AG09309 (cell line): ENCODE results near the gene GTF3C2.

Experiments used
- DNase-seq: peaks from one replicate; pipeline ENCODE4 v3.0.0-alpha.2; 2010; ENCODE audit warnings: low read depth
- H3K4me3 ChIP-seq: 2 replicates; pipeline ENCODE4 v1.5.1; 2011; ENCODE audit warnings: mild to moderate bottlenecking, low read depth, low read length, moderate library complexity; ENCODE audit not compliant: control insufficient read depth
- TF ChIP-seq, protein P1 (sequence below): IDR thresholded peaks from 2 replicates; pipeline ENCODE4 v1.5.1; 2011; ENCODE audit warnings: mild to moderate bottlenecking, low read depth, low read length, inconsistent platforms; ENCODE audit not compliant: insufficient read depth, control insufficient read depth; ENCODE audit errors: missing control alignments

Gene GTF3C2

DNA sequence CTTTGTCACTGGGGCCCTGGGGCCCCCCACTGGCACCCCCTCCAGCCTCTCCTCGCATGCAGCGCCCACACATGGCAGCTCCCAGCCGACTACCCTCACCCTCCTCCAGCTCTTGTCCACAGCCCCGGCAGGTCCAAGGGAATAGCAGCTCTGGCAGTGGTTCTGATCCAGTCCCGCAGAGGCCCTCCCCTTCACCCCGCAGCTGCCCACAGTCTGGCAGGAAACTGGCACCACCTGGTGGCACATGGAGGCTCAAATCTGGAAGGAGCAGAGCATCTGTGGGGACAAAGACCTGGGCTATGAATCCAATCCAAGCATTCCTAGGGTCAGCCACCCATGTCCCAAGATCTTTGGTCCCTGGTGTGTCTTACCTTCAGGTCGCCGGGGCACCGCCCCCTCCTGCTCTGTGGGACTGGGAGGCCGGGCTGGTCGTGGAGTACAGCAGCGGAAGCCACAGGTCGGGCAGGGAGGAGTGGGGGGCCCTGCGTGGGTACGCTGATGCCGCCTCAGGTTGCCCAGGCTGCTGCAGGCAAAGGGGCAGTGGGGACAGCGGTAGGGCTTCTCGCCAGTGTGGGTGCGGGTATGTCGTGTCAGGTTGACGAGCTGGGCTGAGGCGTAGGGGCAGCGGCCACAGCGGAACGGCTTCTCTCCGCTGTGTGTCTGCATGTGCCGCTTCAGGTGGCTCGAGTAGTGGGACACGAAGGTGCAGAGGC lies 21.7 kb upstream of the GTF3C2 start:
- no peak overlapping the region for H3K4me3 ChIP-seq
- DNase-seq: no peak
- TF ChIP-seq, protein P1, sequence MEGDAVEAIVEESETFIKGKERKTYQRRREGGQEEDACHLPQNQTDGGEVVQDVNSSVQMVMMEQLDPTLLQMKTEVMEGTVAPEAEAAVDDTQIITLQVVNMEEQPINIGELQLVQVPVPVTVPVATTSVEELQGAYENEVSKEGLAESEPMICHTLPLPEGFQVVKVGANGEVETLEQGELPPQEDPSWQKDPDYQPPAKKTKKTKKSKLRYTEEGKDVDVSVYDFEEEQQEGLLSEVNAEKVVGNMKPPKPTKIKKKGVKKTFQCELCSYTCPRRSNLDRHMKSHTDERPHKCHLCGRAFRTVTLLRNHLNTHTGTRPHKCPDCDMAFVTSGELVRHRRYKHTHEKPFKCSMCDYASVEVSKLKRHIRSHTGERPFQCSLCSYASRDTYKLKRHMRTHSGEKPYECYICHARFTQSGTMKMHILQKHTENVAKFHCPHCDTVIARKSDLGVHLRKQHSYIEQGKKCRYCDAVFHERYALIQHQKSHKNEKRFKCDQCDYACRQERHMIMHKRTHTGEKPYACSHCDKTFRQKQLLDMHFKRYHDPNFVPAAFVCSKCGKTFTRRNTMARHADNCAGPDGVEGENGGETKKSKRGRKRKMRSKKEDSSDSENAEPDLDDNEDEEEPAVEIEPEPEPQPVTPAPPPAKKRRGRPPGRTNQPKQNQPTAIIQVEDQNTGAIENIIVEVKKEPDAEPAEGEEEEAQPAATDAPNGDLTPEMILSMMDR: peak; percentile 38

DNA sequence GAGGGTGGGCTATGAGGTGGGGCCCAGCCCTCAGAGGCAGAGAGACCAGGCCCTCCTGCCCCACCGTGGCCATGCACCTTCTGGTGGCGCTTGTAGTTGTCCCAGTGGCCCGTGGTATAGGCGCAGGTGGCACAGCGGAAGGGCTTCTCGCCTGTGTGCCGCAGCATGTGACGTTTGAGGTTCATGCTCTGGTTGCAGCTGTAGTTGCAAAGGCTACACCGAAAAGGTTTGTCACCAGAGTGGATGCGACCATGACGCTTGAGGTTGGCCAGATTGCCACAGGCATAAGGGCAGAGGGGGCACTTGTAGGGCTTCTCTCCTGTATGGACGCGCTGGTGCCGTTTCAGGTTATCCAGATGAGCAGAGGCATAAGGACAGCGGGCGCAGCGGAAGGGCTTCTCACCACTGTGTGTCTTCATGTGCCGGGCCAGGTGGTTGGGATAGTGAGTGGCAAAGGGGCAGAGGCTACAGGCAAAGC lies 21.1 kb upstream of the GTF3C2 start:
- no peak overlapping the region for H3K4me3 ChIP-seq
- DNase-seq: no peak
- TF ChIP-seq, protein P1: no peak

DNA sequence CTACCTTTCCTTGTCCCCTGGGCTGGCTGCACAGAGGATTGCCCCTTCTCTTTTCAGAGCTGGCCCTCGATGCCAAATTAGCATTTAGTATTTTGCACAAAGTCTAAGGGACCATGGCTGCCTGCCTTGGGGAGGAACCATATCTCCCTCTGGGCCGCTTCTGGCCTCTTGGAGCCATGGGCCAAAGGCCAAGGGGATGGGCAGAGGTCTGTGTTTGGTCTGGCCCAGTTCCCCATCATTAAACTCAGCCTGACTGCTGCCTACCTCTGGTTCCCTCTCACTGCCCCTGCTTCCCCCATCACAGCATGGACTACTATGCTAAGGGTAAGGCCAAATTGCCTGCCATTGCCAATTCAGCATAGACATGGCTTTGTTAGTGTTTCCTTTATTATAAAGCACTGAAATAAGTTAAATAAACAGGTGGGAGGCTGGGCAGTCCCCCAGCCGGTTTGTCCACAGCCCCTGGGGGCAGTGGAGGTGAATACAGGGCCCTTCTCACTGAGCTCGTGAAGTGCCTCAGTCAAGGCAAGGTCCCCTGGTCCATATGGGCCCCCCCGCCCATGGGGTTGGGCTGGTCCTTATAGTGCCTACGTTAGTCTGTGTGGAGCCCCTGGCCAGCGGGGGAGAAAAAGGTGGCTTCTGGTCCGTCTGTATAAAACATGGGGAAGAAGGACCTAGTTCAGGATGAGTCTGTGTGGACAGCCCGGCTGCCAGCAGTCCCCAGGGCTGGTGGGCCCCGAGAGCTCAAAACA lies 20.5 kb upstream of the GTF3C2 start:
- H3K4me3 ChIP-seq: no peak overlapping the region
- no peak for DNase-seq
- TF ChIP-seq, protein P1: no peak

DNA sequence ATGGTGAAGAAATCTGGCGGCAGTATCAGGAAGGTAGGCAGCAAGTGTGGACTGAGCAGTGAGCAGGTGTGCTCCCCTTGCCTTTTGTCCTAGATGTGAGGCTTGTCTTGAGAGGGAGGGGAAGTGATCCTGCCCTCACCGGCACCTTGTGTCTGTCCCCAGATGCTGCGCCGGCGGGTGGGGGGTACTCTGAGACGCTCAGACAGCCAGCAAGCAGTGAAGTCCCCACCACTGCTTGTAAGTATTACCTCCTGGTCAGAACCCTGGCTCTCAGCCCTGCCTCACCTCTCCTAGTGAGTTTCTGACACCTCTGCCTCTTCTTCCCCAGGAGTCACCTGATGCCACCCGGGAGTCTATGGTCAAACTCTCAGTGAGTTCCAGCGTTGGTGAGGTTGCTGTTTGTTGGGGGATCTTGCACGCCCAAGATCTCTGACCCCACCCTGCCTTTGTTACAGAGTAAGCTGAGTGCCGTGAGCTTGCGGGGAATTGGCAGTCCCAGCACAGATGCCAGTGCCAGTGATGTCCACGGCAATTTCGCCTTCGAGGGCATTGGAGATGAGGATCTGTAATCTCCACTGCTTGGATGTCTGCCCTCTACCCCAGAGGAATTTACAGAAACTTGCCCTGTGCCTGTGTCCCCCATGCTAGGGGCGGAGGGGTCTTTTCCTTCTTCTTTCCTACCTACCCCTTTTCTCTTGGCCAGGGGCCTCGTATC lies 19.7 kb upstream of the GTF3C2 start:
- TF ChIP-seq, protein P1: no peak
- H3K4me3 ChIP-seq: no peak overlapping the region
- no peak for DNase-seq

DNA sequence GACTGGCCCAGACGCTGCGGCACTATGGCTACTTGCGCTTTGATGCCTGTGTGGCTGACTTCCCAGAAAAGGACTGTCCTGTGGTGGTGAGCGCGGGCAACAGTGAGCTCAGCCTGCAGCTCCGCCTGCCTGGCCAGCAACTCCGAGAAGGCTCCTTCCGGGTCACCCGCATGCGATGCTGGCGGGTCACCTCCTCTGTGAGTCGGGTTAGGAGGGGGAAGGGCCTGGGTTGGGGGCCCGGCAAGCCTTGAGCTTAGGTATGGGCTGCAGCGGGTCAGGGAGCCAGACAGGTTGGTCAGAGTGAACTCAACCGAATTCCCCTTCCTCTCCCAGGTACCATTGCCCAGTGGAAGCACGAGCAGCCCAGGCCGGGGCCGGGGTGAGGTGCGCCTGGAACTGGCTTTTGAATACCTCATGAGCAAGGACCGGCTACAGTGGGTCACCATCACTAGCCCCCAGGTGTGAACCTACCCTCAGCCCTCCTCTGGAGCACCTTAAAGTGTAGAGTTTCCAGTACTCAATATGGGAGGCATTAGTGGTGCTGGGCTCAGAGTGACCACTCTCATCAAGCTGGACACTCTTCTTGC lies 19.0 kb upstream of the GTF3C2 start:
- TF ChIP-seq, protein P1: no peak
- DNase-seq: no peak
- H3K4me3 ChIP-seq: no peak overlapping the region

DNA sequence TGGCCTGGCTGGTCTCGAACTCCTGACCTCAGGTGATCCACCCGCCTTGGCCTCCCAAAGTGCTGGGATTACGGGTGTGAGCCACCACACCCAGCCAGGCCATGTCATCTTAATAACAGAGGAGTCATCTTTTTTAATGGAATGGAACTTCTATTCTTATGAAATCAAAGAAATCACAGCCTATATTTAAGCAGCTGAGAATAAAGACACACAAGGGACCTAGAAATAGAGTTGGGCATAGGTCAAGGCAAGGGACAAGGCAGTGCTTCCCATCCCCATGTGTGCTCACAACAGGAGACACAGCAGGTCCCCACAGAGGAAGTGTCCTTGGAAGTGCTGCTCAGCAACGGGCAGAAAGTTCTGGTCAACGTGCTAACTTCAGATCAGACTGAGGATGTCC lies 17.0 kb upstream of the GTF3C2 start:
- TF ChIP-seq, protein P1: no peak
- H3K4me3 ChIP-seq: no peak overlapping the region
- DNase-seq: no peak
